DMS53 treated with DMSO at 0.1 percent for 48 hours (cell line): ENCODE results near the gene MEGF6.

ENCODE experiments used
- DNase-seq: peaks from one replicate; lab custom pipeline; 2025; ENCODE audit not compliant: unreplicated experiment; lab: John Stamatoyannopoulos, UW

The MEGF6 gene

GRCh38 chr1:3461238-3461933 is 149.9 kb downstream of the MEGF6 start:
- DNase-seq: no peak

GRCh38 chr1:3460672-3461131 is 150.6 kb downstream of the MEGF6 start:
- no peak for DNase-seq

- no peak for DNase-seq
Measured at GRCh38 chr1:3459940-3460671, 151.2 kb downstream of the MEGF6 start.

GRCh38 chr1:3459051-3459908 is 152.0 kb downstream of the MEGF6 start:
- no peak for DNase-seq

- DNase-seq: no peak
Measured at GRCh38 chr1:3457910-3458883, 153.1 kb downstream of the MEGF6 start.

GRCh38 chr1:3456964-3457909 is 154.1 kb downstream of the MEGF6 start:
- DNase-seq: no peak

- DNase-seq: no peak
Measured at GRCh38 chr1:3456449-3456963, 154.8 kb downstream of the MEGF6 start.

- DNase-seq: no peak
Measured at GRCh38 chr1:3455670-3456448, 155.4 kb downstream of the MEGF6 start.

- DNase-seq: no peak
Measured at GRCh38 chr1:3454811-3455618, 156.3 kb downstream of the MEGF6 start.

GRCh38 chr1:3453891-3454810 is 157.2 kb downstream of the MEGF6 start, which contains the start of gene ARHGEF16:
Gene ARHGEF16 (plus strand): TSS chr1:3454665. CDS start chr1:3463085, 8,420 bp downstream.
- DNase-seq: peak; percentile 60

- DNase-seq: peak; percentile 44
Measured at GRCh38 chr1:3453203-3453761, 158.0 kb downstream of the MEGF6 start.

- DNase-seq: no peak
Measured at GRCh38 chr1:3452866-3453175, 158.5 kb downstream of the MEGF6 start.

GRCh38 chr1:3451994-3452865 is 159.1 kb downstream of the MEGF6 start:
- no peak for DNase-seq

- no peak for DNase-seq
Measured at GRCh38 chr1:3450983-3451382, 160.3 kb downstream of the MEGF6 start.

GRCh38 chr1:3450202-3450863 is 161.0 kb downstream of the MEGF6 start:
- no peak for DNase-seq
